ENCODE measurements around the gene PHACTR3.

GRCh38 chr20:59785669-59785959, 181.3 kb downstream of the PHACTR3 start:
- no peak for TF ChIP-seq CTCF (IDR thresholded peaks at IDR 0.05; ENCODE audit: control extremely low read depth in 1 of 3, insufficient read depth in 1 of 3, low read depth in 1 of 3, low read length in 3 of 3)
- TF ChIP-seq POLR2AphosphoS5 (IDR thresholded peaks at IDR 0.05; ENCODE audit: low read depth, low read length): no peak
- TF ChIP-seq SP2 (IDR thresholded peaks at IDR 0.05; ENCODE audit: low read length): no peak
